ENCODE data around the gene MRPS22. TPM values are rescaled to one million over a fixed set of nuclear protein-coding genes. Genes with fewer than 3 reads are reported as not detected.
A peak's percentile ranks its signal among the peaks of the same experiment; 100 is the strongest.

MRPS22 gene
- total RNA-seq, 1 donor from 2014 or later, result 77.7 TPM

DNA sequence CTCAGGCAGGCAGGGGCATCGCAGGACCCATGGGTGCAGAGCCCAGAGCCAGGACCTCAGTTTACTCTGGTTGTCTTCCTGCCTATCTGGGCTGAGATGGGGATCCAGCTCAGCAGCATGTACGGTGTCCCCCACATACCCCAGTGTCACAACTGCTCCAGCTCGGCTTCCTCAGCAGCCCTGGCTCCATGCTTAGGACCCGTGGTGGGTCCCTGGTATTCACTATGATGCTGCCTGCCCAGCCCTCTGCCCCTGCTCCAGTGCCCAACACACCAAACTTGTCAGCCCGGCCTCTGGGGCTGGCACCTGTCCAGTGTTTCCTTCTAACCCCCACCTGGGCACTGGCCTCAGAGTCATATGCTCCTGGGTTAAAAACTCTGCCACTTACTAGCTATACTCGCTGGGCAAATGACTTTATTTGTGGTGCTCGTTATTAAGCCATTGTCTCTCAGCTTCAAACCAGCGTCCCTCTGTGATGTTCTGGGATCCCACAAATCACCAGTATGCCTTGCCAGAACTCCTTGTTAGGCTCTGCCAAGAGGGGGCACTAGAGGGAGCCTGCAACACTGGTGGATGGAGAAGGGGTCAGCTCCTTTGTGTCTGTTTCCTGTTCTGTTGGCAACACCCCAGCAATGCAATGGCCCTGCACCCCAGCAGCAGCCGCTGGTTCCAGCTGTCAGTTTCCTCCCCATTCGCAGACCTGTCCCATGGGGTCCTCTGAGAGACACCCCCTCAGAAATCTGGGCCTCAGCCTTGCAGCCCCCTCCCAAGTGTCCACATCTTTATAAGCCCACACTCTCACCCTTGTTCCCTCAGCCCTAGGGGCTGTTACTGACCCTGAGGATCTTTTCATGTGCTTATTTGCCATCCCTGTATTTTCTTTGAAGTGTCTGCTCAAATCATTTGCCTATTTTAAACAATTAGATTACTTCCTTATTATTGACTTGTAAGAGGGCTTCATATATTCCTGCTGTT lies 24.1 kb upstream of the MRPS22 start:
- no peak for DNase-seq (ENCODE audit: low read depth)
- FAIRE-seq, result no peak
- no peak overlapping the region for H3K4me3 ChIP-seq (ENCODE audit: low read depth, low read length)
- H3K27me3 ChIP-seq (ENCODE audit: control insufficient read depth, insufficient read depth, low read length), result no peaks in the 10 kb centered on the region
- H3K36me3 ChIP-seq (ENCODE audit: control insufficient read depth, insufficient read depth, low read length), result no peaks in the 10 kb centered on the region
- TF ChIP-seq, protein P1, sequence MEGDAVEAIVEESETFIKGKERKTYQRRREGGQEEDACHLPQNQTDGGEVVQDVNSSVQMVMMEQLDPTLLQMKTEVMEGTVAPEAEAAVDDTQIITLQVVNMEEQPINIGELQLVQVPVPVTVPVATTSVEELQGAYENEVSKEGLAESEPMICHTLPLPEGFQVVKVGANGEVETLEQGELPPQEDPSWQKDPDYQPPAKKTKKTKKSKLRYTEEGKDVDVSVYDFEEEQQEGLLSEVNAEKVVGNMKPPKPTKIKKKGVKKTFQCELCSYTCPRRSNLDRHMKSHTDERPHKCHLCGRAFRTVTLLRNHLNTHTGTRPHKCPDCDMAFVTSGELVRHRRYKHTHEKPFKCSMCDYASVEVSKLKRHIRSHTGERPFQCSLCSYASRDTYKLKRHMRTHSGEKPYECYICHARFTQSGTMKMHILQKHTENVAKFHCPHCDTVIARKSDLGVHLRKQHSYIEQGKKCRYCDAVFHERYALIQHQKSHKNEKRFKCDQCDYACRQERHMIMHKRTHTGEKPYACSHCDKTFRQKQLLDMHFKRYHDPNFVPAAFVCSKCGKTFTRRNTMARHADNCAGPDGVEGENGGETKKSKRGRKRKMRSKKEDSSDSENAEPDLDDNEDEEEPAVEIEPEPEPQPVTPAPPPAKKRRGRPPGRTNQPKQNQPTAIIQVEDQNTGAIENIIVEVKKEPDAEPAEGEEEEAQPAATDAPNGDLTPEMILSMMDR (IDR thresholded peaks at IDR 0.05; ENCODE audit: insufficient read depth, low read length, severe bottlenecking), result peak; percentile 44

DNA sequence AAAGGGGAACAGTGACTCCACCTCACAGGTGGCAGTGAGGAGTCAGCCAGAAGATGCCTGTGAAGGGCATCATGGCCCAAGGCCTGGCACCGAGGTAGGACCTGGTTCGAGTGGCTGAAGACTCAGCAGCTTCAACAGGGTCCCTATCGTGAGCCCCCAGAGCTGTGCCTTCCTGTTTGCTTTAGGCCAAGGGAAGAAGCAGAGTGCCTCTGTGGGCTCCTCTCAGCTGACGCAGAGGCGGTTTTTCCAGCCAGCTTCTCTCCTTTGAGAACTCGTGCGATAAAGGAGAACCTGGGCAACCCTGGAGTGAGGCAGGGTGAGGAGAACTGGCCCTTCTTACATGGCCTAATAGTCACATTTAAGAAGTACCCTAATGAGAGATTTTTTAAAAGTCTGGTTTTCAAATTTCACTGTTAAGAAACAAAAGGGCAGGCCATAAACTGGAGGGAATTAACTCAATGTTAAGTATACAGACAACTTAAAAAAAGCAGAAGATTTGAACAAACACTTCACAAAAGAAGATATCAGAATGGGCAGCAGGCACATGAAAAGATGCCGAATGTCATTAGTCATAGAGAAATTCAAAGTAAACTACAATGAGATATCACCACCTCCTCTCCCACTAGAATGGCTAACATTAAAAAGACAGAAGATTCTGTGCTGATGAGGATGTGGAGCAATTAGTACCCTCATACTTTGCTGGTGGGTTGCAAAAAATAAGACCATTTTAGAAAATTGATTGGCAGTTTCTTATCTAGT lies 23.1 kb upstream of the MRPS22 start:
- DNase-seq (ENCODE audit: low read depth) (no peak), FAIRE-seq (no peak)
- TF ChIP-seq, protein P1 (IDR thresholded peaks at IDR 0.05; ENCODE audit: insufficient read depth, low read length, severe bottlenecking), result no peak
- Histone ChIP-seq H3K27me3 (ENCODE audit: control insufficient read depth, insufficient read depth, low read length) (no peaks in the 10 kb centered on the region), H3K36me3 (ENCODE audit: control insufficient read depth, insufficient read depth, low read length) (no peaks in the 10 kb centered on the region), H3K4me3 (ENCODE audit: low read depth, low read length) (no peak overlapping the region)

DNA sequence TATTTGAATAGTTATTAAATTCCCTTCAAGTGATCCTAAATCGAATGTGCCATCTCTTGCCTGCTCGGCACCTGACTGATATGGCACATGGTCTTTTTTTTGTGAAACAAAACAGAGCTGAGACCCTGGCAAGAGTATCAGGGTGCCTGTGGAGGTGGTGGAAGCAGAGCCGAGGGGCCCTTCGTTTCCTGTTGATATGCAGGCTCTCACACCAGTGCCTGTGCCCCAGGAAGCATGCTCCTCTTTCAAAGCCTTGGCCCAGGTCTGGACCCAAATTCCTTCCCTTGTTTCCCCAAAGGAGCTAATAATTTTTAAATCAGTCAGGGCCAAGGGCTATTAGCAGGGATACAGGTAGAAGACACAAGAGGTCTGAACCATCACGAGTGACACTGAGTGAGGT lies 21.5 kb upstream of the MRPS22 start:
- TF ChIP-seq, protein P1 (IDR thresholded peaks at IDR 0.05; ENCODE audit: insufficient read depth, low read length, severe bottlenecking), result no peak
- no peaks in the 10 kb centered on the region for H3K36me3 ChIP-seq (ENCODE audit: control insufficient read depth, insufficient read depth, low read length)
- DNase-seq (ENCODE audit: low read depth) (no peak), FAIRE-seq (no peak)
- H3K27me3 ChIP-seq (ENCODE audit: control insufficient read depth, insufficient read depth, low read length), result no peaks in the 10 kb centered on the region
- H3K4me3 ChIP-seq (ENCODE audit: low read depth, low read length), result no peak overlapping the region

GRCh38 chr3:139323146-139323545 lies 20.7 kb upstream of the MRPS22 start:
- TF ChIP-seq, protein P1 (IDR thresholded peaks at IDR 0.05; ENCODE audit: insufficient read depth, low read length, severe bottlenecking), result no peak
- Histone ChIP-seq H3K36me3 (ENCODE audit: control insufficient read depth, insufficient read depth, low read length) (no peaks in the 10 kb centered on the region), H3K4me3 (ENCODE audit: low read depth, low read length) (no peak overlapping the region), H3K27me3 (ENCODE audit: control insufficient read depth, insufficient read depth, low read length) (no peaks in the 10 kb centered on the region)
- DNase-seq (ENCODE audit: low read depth) (no peak), FAIRE-seq (no peak)

- FAIRE-seq (no peak), DNase-seq (ENCODE audit: low read depth) (no peak)
- no peak overlapping the region for H3K4me3 ChIP-seq (ENCODE audit: low read depth, low read length)
- H3K27me3 ChIP-seq (ENCODE audit: control insufficient read depth, insufficient read depth, low read length), result peaks cover 3% of the 10 kb centered on the region
- TF ChIP-seq, protein P1 (IDR thresholded peaks at IDR 0.05; ENCODE audit: insufficient read depth, low read length, severe bottlenecking), result no peak
- H3K36me3 ChIP-seq (ENCODE audit: control insufficient read depth, insufficient read depth, low read length), result no peaks in the 10 kb centered on the region
Observed at GRCh38 chr3:139324456-139324855, 19.4 kb upstream of the MRPS22 start.

Data from bronchial epithelial cell (primary cell).